GM13977 (cell line): ENCODE measurements around the gene NRBP1.

Experiments used
- DNase-seq: peaks from one replicate; pipeline ENCODE4 v3.0.0; 2012; ENCODE audit warnings: low spot score
- CTCF ChIP-seq: IDR thresholded peaks from 2 replicates; pipeline ENCODE4 v1.5.1; 2012; ENCODE audit warnings: mild to moderate bottlenecking, control low read depth; ENCODE audit not compliant: insufficient read depth; ENCODE audit errors: extremely low read depth, missing control alignments
- in situ Hi-C: fragments of 300-500 bp; cut with MboI; formaldehyde crosslinking; loops from one replicate; pipeline ENCODE4 v1.12.0; 2022; ENCODE audit warnings: low sequenced_read_pairs, low pct_unique_long_range_greater_than_20kb, mixed read lengths, inconsistent platforms; ENCODE audit not compliant: unreplicated experiment

The NRBP1 gene

GRCh38 chr2:27381577-27382181, 46.8 kb upstream of the NRBP1 start:
- no peak for TF ChIP-seq CTCF
- no peak for DNase-seq
- in situ Hi-C loops: no loop called here

GRCh38 chr2:27390822-27391679, 37.4 kb upstream of the NRBP1 start:
- TF ChIP-seq CTCF: no peak
- DNase-seq: no peak
- in situ Hi-C loops: no loop called here

- TF ChIP-seq CTCF: no peak
- in situ Hi-C loops: no loop called here
- no peak for DNase-seq
These were observed 35.2 kb upstream of the NRBP1 start for GRCh38 chr2:27393225-27393624.

- no peak for DNase-seq
- TF ChIP-seq CTCF: no peak
- in situ Hi-C loops: no loop called here
These were observed 29.5 kb upstream of the NRBP1 start for GRCh38 chr2:27398962-27399361.

- no peak for TF ChIP-seq CTCF
- in situ Hi-C loops: no loop called here
- DNase-seq: no peak
These were observed 27.9 kb upstream of the NRBP1 start for GRCh38 chr2:27400348-27401135.

- in situ Hi-C loops: no loop called here
- no peak for DNase-seq
- peak; percentile 16 for TF ChIP-seq CTCF
These were observed 20.5 kb upstream of the NRBP1 start for GRCh38 chr2:27407798-27408491.
